HG03039 (cell line): ENCODE results near the gene EGR2.
A peak's percentile ranks its signal among the peaks of the same experiment; 100 is the strongest.
"Not testable (repeated sequence)": the region's sequence is repeated elsewhere in the genome, so short reads cannot be mapped to it uniquely, and the experiment has no call there.

Source experiments
- ATAC-seq: cut with Tn5 transposase; IDR thresholded peaks from one replicate; pipeline ENCODE4 v1.9.1; 2021; ENCODE audit warnings: mild to moderate bottlenecking, moderate library complexity; ENCODE audit not compliant: unreplicated experiment

Gene EGR2

GRCh38 chr10:62795762-62796161 is 20.4 kb downstream of the EGR2 start:
- ATAC-seq, result no peak

DNA sequence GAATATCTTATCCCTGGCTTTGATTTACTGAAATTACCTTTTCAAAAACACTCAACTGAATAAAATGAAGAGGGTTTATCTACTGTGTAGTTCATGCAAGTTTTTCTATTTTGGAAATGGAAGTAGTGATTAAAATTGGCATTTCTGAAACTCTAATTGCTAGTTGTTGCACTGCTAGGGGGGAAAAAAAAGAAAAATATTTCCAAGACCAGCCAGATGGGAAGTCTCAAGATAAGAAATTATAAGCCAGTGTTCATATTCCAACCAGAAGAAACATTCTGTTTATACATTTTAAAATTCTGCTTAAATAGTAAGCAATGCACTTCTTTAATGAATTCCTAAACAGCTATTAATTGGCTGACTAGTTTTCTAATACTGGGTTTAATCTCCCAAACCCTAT is 21.1 kb downstream of the EGR2 start:
- no peak for ATAC-seq

DNA sequence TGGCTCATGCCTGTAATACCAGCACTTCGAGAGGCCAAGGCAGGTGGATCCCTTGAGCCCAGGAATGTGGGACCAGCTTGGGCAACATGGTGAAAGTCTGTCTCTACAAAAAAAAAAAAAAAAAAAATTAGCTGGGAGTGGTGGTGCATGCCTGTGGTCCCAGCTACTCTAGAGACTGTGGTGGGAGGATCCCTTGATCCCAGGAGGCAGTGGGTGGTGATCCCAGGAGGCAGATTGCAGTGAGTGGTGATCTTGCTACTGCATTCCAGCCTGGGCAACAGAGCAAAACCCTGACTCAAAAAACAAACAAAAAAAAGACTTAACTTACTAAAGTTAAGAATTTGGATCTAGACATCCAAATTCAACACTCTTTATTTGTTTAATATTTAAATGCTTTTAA is 21.9 kb downstream of the EGR2 start:
- ATAC-seq, result no peak

GRCh38 chr10:62792261-62792660 is 23.9 kb downstream of the EGR2 start:
- ATAC-seq, result no peak

DNA sequence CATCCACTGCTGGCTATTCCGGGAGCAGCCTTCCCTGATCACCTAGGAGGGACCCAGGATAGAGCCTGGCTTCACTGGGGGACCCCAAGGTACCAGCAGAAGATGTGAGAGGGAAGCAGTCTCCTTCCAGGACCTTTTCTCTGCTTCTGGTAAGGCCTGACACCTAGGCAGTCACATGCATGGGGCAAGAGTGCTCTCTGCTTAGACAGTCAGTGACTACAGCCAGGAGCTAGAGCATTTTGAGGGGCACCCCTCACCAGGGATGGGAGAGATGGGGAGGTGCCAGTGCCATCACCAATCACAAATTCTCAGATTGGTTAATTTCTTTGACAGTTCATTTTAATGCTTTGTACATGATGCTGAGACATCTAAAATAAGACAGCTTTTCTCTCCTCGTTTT is 25.6 kb downstream of the EGR2 start:
- ATAC-seq, result no peak

DNA sequence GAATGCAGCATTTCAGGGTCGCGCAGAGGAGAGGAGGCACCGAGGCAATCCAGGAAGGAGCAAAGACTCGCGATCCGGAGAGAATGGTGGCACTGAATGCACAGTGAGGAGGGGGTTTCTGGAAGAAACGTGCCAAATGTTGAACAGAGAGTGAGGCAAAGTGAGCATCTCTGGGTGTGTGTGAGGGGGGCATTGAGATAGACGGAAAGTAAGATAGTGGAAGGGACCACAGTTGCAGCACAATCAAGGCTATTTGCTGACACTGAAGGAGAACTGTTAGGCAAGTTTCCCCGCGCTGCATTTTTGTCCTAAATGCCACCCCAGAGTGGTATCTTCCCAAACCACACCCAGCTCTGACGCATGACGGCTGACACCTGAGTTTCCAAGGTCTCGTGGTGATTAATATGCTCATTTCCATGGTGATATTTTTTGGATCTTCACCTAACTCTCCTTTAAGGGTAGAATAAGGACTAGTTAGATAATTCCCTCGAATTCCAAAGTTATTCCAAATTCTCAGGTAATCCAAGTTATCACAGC is 26.1 kb downstream of the EGR2 start:
- no peak for ATAC-seq

DNA sequence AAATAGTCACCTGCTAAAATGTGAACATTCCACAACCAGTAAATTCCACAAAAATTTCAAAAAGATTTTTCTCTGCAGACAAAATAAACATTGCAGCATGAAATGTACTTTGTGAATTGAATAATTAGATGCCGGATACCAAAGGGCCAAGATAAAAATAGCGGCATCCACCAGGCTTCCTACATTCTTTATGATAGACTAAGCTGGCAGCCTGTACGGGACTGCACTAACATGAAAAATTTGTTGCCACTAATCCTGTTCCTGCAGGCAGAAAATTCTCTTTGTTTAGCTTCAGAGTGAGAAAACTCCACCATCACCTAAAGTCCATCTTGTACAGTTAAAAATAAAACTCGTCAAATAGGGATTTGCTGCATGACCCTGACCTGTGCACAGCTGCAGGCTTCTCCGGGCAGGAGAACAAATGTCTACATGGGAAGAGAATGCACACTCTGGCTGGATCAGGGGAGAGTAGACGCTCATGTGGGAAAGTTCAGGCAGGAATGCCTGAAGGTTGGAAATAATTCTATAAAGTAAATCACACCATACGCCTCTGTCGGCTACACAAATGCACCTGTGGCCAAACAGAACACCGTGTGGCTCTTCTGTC is 27.2 kb downstream of the EGR2 start:
- no peak for ATAC-seq

- ATAC-seq, result not testable (repeated sequence)
Measured at GRCh38 chr10:62788285-62788684, 27.9 kb downstream of the EGR2 start.

- ATAC-seq, result not testable (repeated sequence)
Measured at GRCh38 chr10:62784537-62784936, 31.6 kb downstream of the EGR2 start.

GRCh38 chr10:62779487-62780248 is 36.5 kb downstream of the EGR2 start:
- ATAC-seq, result peak; percentile 78

- ATAC-seq, result no peak
Measured at GRCh38 chr10:62778125-62778524, 38.0 kb downstream of the EGR2 start.

- no peak for ATAC-seq
Measured at GRCh38 chr10:62772186-62772974, 43.8 kb downstream of the EGR2 start.

DNA sequence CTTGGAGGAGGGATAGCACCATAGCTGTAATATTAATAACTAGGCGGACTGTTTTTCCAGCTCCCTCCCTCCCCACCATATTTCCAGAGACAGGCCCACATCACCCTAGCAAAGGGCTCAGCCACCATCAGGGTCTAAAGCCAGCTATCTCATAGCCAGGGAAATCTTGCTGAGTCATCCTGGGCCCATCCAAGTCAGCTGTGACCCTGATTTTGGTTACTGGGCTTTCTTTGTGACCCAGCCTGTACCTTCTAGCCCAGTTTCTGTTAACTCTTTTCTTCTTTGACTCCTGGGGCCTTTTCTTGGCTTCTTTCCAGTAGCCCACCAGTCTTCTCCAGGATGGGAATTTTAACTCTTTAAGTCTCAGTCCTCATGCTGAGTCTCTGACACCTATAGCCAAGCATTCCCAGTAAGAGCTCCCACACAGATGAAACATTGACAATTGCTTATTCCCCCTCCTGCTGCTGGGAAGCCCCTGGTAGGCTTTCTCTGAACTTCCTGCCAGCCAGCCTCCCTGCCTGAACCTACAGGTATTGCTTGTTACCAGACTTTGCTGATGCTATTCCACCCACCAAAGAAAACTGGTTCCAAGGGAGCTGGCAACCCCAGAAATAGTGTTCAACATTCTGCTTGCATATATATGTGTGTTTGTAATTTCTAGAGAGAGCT is 46.5 kb downstream of the EGR2 start:
- ATAC-seq, result peak; percentile 73

GRCh38 chr10:62766386-62766785 is 49.8 kb downstream of the EGR2 start:
- no peak for ATAC-seq

- ATAC-seq, result no peak
Measured at GRCh38 chr10:62765726-62766125, 50.4 kb downstream of the EGR2 start.

- ATAC-seq, result no peak
Measured at GRCh38 chr10:62764011-62764410, 52.2 kb downstream of the EGR2 start.

GRCh38 chr10:62763155-62763554 is 53.0 kb downstream of the EGR2 start:
- ATAC-seq, result no peak
